ENCODE results near the gene ARHGAP5.

GRCh38 chr14:32121948-32122347, 44.8 kb downstream of the ARHGAP5 start:
- TF ChIP-seq CTCF (IDR thresholded peaks at IDR 0.05) (no peak), POLR2A (IDR thresholded peaks at IDR 0.05) (no peak)
